K562 treated with DMSO at 1 percent for 4 hours (cell line): Measurements from ENCODE around the gene RELA. TPM values are rescaled to one million over a fixed set of nuclear protein-coding genes. Genes with fewer than 3 reads are reported as not detected.

Source experiments
- total RNA-seq: library from RNA; unstranded; fragments of 300-600 nt; gene quantifications from 2 replicates; pipeline ENCODE4 v1.2.3, GENCODE V29; 2022; ENCODE audit not compliant: insufficient read depth

Gene RELA
- 58.1 and 70.6 TPM in 2 replicates for total RNA-seq

GRCh38 chr11:65662799-65663638, at the start of gene RELA:
Gene RELA, minus strand, starts transcription at chr11:65662916. Its CDS starts 84 bp downstream, at chr11:65662832.

GRCh38 chr11:65711785-65712632, 49.3 kb upstream of the RELA start, which contains the start of gene KAT5:
Gene KAT5, plus strand, starts transcription at chr11:65712252. Its CDS starts 16 bp downstream, at chr11:65712268.

GRCh38 chr11:65637794-65638419, 24.8 kb downstream of the RELA start, which contains the start of gene SIPA1:
Gene SIPA1, plus strand, starts transcription at chr11:65638101. Its CDS starts 2,821 bp downstream, at chr11:65640922.

GRCh38 chr11:65615229-65615949, 47.3 kb downstream of the RELA start, which contains the start of gene PCNX3:
Gene PCNX3, plus strand, starts transcription at chr11:65615776. Its CDS starts 536 bp downstream, at chr11:65616312.

Other genes with a start within 250 kb of the RELA start
- 17.6 and 22.8 TPM in 2 replicates for gene NEAT1, start 240.1 kb downstream of the RELA start, total RNA-seq
- 124 and 165 TPM in 2 replicates for gene MALAT1, start 163.9 kb downstream of the RELA start, total RNA-seq
- 117 and 125 TPM in 2 replicates for gene SCYL1, start 137.8 kb downstream of the RELA start, total RNA-seq
- 32.3 and 42.6 TPM in 2 replicates for gene LTBP3, start 104.6 kb downstream of the RELA start, total RNA-seq
- gene ZNRD2, start 92.4 kb downstream of the RELA start, total RNA-seq = 37.9 and 48.3 TPM in 2 replicates
- 64.3 and 74.6 TPM in 2 replicates for gene FAM89B, start 90.4 kb downstream of the RELA start, total RNA-seq
- gene EHBP1L1, start 86.9 kb downstream of the RELA start, total RNA-seq = 74.1 and 75.4 TPM in 2 replicates
- gene KCNK7, start 67.1 kb downstream of the RELA start, total RNA-seq = 1.6 and 2.1 TPM in 2 replicates
- 58.9 and 66.8 TPM in 2 replicates for gene MAP3K11, start 48.7 kb downstream of the RELA start, total RNA-seq
- 31.8 and 46.2 TPM in 2 replicates for gene PCNX3, start 47.1 kb downstream of the RELA start, total RNA-seq
- gene SIPA1, start 24.8 kb downstream of the RELA start, total RNA-seq = 55.3 and 62.8 TPM in 2 replicates
- gene KAT5, start 49.3 kb upstream of the RELA start, total RNA-seq = 26.4 and 36.7 TPM in 2 replicates
- 24.6 and 34.7 TPM in 2 replicates for gene RNASEH2C, start 57.9 kb upstream of the RELA start, total RNA-seq
- 25.5 and 28.9 TPM in 2 replicates for gene AP5B1, start 118.1 kb upstream of the RELA start, total RNA-seq
- gene OVOL1, start 124.1 kb upstream of the RELA start, total RNA-seq = not detected in 2 replicates
- not detected in 2 replicates for gene SNX32, start 171.0 kb upstream of the RELA start, total RNA-seq
- 715 and 721 TPM in 2 replicates for gene CFL1, start 195.3 kb upstream of the RELA start, total RNA-seq
- gene MUS81, start 197.5 kb upstream of the RELA start, total RNA-seq = 69.2 and 73.6 TPM in 2 replicates
- 2.3 TPM in 1 of 2 replicates, not detected in the other for gene EFEMP2, start 209.9 kb upstream of the RELA start, total RNA-seq
- not detected in 2 replicates for gene CTSW, start 216.9 kb upstream of the RELA start, total RNA-seq
- gene FIBP, start 225.6 kb upstream of the RELA start, total RNA-seq = 49.6 and 55.0 TPM in 2 replicates
- 36.9 and 41.3 TPM in 2 replicates for gene CCDC85B, start 227.8 kb upstream of the RELA start, total RNA-seq
- gene FOSL1, start 237.5 kb upstream of the RELA start, total RNA-seq = 4.6 and 7.2 TPM in 2 replicates